Esophagus muscularis mucosa (tissue), 4 donors: ENCODE results near the gene GPS2. TPM values are rescaled to one million over a fixed set of nuclear protein-coding genes. Genes with fewer than 3 reads are reported as not detected.

Source experiments
- DNase-seq: peaks from one replicate; pipeline ENCODE4 v3.0.0-alpha.2; 2017; ENCODE audit errors: extremely low spot score
- H3K27ac ChIP-seq, 4 donors: fragments of 200-600 bp; sonication (generic); replicated peaks in 1 of 4; 1 replicate in 3 of 4; 2 replicates in 1 of 4; pipeline ENCODE4 v1.5.1; 2016 to 2019; ENCODE audit warnings: mild to moderate bottlenecking in 1 of 4
- H3K27me3 ChIP-seq, 4 donors: fragments of 200-600 bp; sonication (generic); one replicate each; pipeline versions ENCODE4 v1.5.1 to v1.6.0; 2016 to 2019
- H3K36me3 ChIP-seq, 4 donors: fragments of 200-600 bp; sonication (generic); one replicate each; pipeline ENCODE4 v1.5.1; 2016 to 2019
- H3K4me1 ChIP-seq, 4 donors: fragments of 200-600 bp; sonication (generic); one replicate each; pipeline ENCODE4 v1.5.1; 2016 to 2019
- H3K4me3 ChIP-seq, 4 donors: fragments of 200-600 bp; sonication (generic); 1 replicate in 2 of 4; 2 replicates in 2 of 4; pipeline ENCODE4 v1.5.1; 2016 to 2019; ENCODE audit warnings: mild to moderate bottlenecking in 4 of 4, moderate library complexity in 1 of 4
- H3K9me3 ChIP-seq, 4 donors: fragments of 200-600 bp; sonication (generic); 1 replicate in 3 of 4; 2 replicates in 1 of 4; pipeline ENCODE4 v1.5.1; 2016 to 2019
- EP300 ChIP-seq: sonication (generic); formaldehyde crosslinking; IDR thresholded peaks from one replicate; pipeline ENCODE4 v1.6.1; 2017; ENCODE audit warnings: antibody characterized with exemption
- POLR2A ChIP-seq: fragments of 450-650 bp; IDR thresholded peaks from one replicate; pipeline ENCODE4 v1.6.1; 2017; ENCODE audit warnings: antibody characterized with exemption, moderate library complexity, mild to moderate bottlenecking, low read depth
- POLR2AphosphoS5 ChIP-seq, 2 donors: sonication (generic); formaldehyde crosslinking; IDR thresholded peaks; one replicate each; pipeline ENCODE4 v1.6.1; 2017; ENCODE audit warnings: antibody characterized with exemption in 2 of 2
- WGBS: methylation state at CpG from one replicate; pipeline ENCODE4 v1.1.5; 2018; 5-methylcytosine and 5-hydroxymethylcytosine counted together
- intact Hi-C: fragments of 100-400 bp; cut with DNase I; formaldehyde crosslinking; loops from one replicate; pipeline ENCODE4 v1.15.1; 2023
- total RNA-seq, 4 donors: library from RNA; depleted of rRNA; stranded (reverse); fragments of >200 nt; gene quantifications; one replicate each; pipeline versions ENCODE4 v1.1.0 to v1.2.1, GENCODE V29; 2016
- TF ChIP-seq, protein P1 (sequence below), 3 experiments: fragments of 200-600 bp in 2 of 3; fragments of 450-650 bp in 1 of 3; sonication (generic) in 2 of 3; IDR thresholded peaks; one replicate each; pipeline ENCODE4 v1.5.1; 2017 to 2019; ENCODE audit warnings: antibody characterized with exemption in 3 of 3, mild to moderate bottlenecking in 2 of 3, moderate library complexity in 1 of 3

GPS2 gene
- total RNA-seq, 4 donors from 2014 or later, result 89.6 to 112 (median 90.2) TPM

DNA sequence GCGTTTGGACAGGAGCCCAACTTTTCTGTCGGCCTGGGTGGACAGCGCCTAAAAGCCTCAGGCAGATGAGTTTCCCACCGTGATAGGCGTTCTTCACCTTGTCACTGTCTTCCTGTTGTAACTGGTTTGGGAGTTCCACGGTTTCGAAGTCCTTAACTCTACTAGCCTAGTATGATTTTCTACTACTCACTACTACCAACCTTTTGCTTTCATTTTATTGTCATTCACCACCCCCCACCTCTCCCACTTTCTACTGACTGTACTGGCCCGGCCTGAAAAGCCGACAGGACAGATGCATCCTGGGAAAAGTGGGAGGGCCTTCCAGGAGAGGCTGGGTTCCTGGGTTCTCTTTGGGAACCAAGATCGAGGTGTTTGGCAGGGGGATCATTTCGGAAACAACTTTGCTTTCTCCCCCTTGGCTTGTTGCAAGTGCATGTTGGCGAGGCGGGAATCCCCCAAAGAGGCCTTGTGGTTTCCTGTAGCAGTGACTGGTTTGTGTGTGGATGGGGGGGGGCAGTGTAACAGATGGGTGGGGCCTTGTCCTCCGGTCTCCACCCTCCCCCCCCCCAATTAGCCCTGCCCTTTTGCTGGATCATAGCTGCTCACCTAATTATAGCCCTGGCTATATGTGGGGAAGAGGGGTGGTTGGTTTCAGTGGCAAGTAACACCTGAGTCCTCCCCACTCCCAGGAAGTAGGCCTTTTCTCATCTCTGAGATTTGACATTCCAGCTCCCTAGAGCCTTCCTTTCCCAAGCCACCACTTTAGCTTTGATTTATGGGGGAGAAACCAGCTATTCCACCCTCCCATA is 6.3 kb downstream of the GPS2 start:
- peaks cover 38 to 45% (median 44%) of the 10 kb centered on the region in 4 donors for H3K36me3 ChIP-seq
- H3K4me3 ChIP-seq, result peak overlapping the region; percentile 95 to 100 (median 96)
- H3K9me3 ChIP-seq, result no peaks in the 10 kb centered on the region
- H3K4me1 ChIP-seq, result peaks cover 47 to 63% (median 56%) of the 10 kb centered on the region in 4 donors
- intact Hi-C loops, result no loop called here
- DNase-seq, result no peak
- H3K27ac ChIP-seq, result peak overlapping the region; percentile 95 to 100 (median 100)
- TF ChIP-seq, protein P1, sequence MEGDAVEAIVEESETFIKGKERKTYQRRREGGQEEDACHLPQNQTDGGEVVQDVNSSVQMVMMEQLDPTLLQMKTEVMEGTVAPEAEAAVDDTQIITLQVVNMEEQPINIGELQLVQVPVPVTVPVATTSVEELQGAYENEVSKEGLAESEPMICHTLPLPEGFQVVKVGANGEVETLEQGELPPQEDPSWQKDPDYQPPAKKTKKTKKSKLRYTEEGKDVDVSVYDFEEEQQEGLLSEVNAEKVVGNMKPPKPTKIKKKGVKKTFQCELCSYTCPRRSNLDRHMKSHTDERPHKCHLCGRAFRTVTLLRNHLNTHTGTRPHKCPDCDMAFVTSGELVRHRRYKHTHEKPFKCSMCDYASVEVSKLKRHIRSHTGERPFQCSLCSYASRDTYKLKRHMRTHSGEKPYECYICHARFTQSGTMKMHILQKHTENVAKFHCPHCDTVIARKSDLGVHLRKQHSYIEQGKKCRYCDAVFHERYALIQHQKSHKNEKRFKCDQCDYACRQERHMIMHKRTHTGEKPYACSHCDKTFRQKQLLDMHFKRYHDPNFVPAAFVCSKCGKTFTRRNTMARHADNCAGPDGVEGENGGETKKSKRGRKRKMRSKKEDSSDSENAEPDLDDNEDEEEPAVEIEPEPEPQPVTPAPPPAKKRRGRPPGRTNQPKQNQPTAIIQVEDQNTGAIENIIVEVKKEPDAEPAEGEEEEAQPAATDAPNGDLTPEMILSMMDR (IDR thresholded peaks at IDR 0.05), result no peak
- TF ChIP-seq POLR2AphosphoS5 (IDR thresholded peaks at IDR 0.05), result peak; percentile 64 to 83
- H3K27me3 ChIP-seq, result no peaks in the 10 kb centered on the region
- WGBS, result 4% methylated on average over 11 of the region's 14 CpGs

DNA sequence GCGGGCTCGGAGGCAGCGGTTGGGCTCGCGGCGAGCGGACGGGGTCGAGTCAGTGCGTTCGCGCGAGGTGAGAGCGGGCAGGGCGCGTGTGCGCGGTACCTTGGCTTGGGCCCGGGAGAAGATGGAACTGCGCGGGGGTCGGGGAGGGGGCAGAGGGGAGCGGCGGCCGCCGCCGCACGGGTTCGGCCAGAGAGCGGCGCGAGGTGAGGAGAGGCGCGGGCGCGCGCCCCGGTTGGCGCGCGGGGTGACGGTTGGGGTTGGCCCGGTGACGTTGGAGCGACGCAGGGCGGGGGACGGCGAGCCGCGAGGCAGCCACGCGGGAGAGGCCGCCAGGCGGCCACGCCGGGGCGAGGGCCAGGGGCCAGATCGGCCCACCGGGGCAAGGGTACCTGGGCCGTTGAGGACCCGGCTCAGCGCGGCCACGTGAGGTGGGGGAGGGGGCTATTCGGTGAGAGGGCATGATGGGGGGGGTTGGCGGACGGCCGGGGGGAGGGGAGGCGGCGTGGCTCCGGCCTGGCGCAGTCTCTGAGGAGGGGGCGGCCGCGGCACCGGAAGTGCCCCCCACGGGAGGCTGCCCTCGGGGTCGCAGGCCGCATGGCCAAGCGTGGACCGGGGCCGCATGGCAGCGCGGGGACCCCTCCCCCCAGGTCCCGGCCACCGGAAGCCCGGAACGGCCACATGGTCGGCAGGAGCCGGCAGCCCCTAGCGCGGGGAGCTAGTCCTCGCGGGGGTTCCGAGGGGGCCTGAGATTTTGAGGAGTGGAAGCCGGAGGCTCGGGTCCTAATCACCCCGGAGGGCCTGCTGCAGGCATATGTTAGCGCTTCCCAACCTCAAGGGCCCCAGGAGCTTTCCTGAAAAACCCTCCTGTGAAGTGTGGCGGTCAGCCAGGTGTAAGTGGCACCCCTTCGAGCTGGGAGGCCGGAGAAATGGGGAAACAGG is 7.2 kb downstream of the GPS2 start:
- intact Hi-C loops, result no loop called here
- H3K4me3 ChIP-seq, result peak overlapping the region; percentile 95 to 100 (median 96)
- peak overlapping the region; percentile 95 to 100 (median 100) for H3K27ac ChIP-seq
- TF ChIP-seq POLR2A, result no peak
- no peak for TF ChIP-seq EP300
- no peak for TF ChIP-seq POLR2AphosphoS5 (IDR thresholded peaks at IDR 0.05)
- TF ChIP-seq, protein P1 (IDR thresholded peaks at IDR 0.05), result peak in 1 of 3 experiments; percentile 22
- H3K9me3 ChIP-seq, result no peaks in the 10 kb centered on the region
- H3K4me1 ChIP-seq, result peaks cover 38 to 55% (median 47%) of the 10 kb centered on the region in 4 donors
- H3K27me3 ChIP-seq, result no peaks in the 10 kb centered on the region
- 1% methylated on average over 50 of the region's 104 CpGs for WGBS
- DNase-seq, result no peak
- H3K36me3 ChIP-seq, result peaks cover 31 to 36% (median 35%) of the 10 kb centered on the region in 4 donors

DNA sequence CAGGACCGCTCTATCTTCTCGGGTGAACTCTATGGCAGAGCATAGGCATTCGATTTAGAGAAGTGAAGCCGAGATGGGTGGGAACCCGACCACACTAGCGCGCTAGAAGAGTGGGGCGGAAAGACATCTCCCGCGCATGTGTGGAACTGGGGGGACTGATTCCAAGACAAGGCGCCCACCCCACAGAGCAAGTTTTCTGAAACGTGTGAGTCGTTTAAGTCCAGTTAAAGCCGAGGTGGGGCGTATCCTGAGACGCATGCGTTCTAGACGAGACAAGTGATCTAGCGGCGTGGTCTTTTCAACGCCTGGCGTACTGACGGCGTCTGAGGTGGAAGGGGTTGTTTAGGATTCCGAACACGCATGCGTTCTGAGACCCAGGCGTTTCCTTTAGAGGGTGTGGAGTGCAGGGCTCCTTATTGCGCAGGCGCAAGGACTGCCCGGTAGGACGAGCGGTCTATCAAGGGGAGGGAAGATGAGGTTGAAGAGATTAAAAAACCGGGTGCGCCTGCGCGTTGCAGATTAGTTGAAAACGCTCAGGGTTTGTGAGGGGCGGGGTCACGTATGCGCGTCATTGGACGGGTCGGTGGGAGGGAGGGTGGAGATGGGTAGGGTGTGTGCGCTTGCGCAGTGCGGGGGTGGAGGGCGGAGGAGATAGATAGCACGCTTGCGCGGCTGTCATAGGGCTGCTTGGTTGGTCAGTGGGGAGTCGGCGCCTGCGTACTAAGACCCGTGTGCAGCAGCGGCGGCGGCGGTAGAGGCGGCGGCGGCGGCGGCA is 8.1 kb downstream of the GPS2 start, which contains the start of gene EIF5A:
EIF5A (plus strand) TSS at position 718 of the 775 bp plus-strand sequence. CDS start 2,008 bp downstream, outside the sequence.
- no peaks in the 10 kb centered on the region for H3K9me3 ChIP-seq
- under 1% methylated on average over 58 of the region's 64 CpGs for WGBS
- H3K4me1 ChIP-seq, result peaks cover 31 to 46% (median 39%) of the 10 kb centered on the region in 4 donors
- H3K4me3 ChIP-seq, result peak within 1 kb of the TSS; percentile 95 to 100 (median 96)
- TF ChIP-seq EP300 (no peak), POLR2AphosphoS5 (IDR thresholded peaks at IDR 0.05) (peak; percentile 92 to 99), POLR2A (peak; percentile 96)
- TF ChIP-seq, protein P1 (IDR thresholded peaks at IDR 0.05), result peak in 1 of 3 experiments; percentile 19
- peaks cover 23 to 28% (median 26%) of the 10 kb centered on the region in 4 donors for H3K36me3 ChIP-seq
- DNase-seq, result peak; percentile 100
- no peaks in the 10 kb centered on the region for H3K27me3 ChIP-seq
- intact Hi-C loops, result no loop called here
- peak within 1 kb of the TSS; percentile 95 to 100 (median 100) for H3K27ac ChIP-seq

DNA sequence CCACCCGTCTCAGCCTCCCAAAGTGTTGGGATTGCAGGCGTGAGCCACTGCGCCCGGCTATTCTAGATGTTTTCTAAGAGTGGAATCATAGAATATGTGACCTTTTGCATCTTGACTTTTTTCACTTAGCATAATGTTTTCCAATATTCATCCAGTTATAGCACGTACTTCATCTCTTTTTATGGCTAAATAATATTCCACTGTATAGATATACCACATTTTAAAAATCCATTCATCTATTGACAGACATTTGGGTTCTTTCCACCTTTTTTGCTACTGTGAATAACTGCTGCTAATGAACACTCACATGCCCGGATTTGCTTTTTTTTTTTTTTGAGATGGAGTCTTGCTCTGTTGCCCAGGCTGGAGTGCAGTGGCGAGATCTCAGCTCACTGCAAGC is 11.0 kb downstream of the GPS2 start:
- H3K36me3 ChIP-seq, result no peaks in the 10 kb centered on the region
- WGBS, result 92% methylated on average over 7 of the region's 7 CpGs
- intact Hi-C loops, result no loop called here

More for the DNA sequence above, 11.0 kb downstream of the GPS2 start:
- Histone ChIP-seq H3K9me3 (no peaks in the 10 kb centered on the region), H3K27ac (no peak overlapping the region), H3K4me3 (no peak overlapping the region), H3K27me3 (no peaks in the 10 kb centered on the region), H3K4me1 (peaks cover 9 to 19% (median 15%) of the 10 kb centered on the region in 4 donors)
- no peak for TF ChIP-seq POLR2AphosphoS5 (IDR thresholded peaks at IDR 0.05)
- TF ChIP-seq, protein P1 (IDR thresholded peaks at IDR 0.05), result no peak
- no peak for TF ChIP-seq POLR2A
- TF ChIP-seq EP300, result no peak
- no peak for DNase-seq
